ENCODE data around the gene MLC1.

DNA sequence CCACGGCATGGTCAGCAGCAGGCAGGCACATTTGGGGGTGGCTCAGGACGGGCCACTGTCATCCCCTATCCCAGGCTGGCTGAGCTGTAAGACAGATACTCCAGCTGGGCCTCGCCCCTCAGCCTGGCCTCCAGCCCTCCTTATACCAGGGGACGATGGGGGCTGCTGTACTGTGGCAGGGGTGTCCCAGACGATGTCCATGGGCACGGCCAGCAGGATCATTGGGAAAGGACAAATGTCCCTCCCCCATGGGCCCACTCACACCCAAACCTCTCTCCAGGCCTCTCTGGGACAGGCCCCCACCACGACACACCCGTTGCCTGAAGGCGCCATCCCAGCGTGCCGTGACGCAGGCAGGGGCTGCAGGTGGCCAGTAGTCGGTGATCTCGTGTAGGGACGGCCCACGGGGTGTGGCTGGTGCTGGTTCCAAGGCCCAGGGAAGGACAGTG, 71.1 kb downstream of the MLC1 start:
- TF ChIP-seq, protein P1, sequence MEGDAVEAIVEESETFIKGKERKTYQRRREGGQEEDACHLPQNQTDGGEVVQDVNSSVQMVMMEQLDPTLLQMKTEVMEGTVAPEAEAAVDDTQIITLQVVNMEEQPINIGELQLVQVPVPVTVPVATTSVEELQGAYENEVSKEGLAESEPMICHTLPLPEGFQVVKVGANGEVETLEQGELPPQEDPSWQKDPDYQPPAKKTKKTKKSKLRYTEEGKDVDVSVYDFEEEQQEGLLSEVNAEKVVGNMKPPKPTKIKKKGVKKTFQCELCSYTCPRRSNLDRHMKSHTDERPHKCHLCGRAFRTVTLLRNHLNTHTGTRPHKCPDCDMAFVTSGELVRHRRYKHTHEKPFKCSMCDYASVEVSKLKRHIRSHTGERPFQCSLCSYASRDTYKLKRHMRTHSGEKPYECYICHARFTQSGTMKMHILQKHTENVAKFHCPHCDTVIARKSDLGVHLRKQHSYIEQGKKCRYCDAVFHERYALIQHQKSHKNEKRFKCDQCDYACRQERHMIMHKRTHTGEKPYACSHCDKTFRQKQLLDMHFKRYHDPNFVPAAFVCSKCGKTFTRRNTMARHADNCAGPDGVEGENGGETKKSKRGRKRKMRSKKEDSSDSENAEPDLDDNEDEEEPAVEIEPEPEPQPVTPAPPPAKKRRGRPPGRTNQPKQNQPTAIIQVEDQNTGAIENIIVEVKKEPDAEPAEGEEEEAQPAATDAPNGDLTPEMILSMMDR (optimal IDR thresholded peaks at IDR 0.05 in 1 of 3, IDR thresholded peaks at IDR 0.05 in 1 of 3, conservative IDR thresholded peaks at IDR 0.05 in 1 of 3; ENCODE audit: extremely low read depth in 1 of 3, insufficient read depth in 2 of 3, low read length in 3 of 3), result no peak
- TF ChIP-seq EZH2 (IDR thresholded peaks at IDR 0.05; ENCODE audit: low read length), result no peak
